Mesodermal cell (in vitro differentiated cells): ENCODE results near the gene ZNF678.
"Not testable (repeated sequence)": the region's sequence is repeated elsewhere in the genome, so short reads cannot be mapped to it uniquely, and the experiment has no call there.

Experiments used
- H3K27ac ChIP-seq: 2 replicates; pipeline ENCODE4 v1.7.0; 2013; ENCODE audit warnings: mild to moderate bottlenecking, low read depth, low read length, moderate library complexity; ENCODE audit not compliant: severe bottlenecking
- H3K36me3 ChIP-seq: 2 replicates; pipeline ENCODE4 v1.7.1; 2013; ENCODE audit warnings: mild to moderate bottlenecking, low read length, moderate library complexity; ENCODE audit not compliant: control insufficient read depth, insufficient read depth
- H3K4me1 ChIP-seq: one replicate; pipeline ENCODE4 v1.7.1; 2013; ENCODE audit warnings: mild to moderate bottlenecking, low read length; ENCODE audit not compliant: insufficient read depth, control insufficient read depth, poor library complexity, severe bottlenecking
- H3K4me3 ChIP-seq: 2 replicates; pipeline ENCODE4 v1.7.0; 2013; ENCODE audit warnings: low read length, control low read depth, mild to moderate bottlenecking; ENCODE audit not compliant: insufficient read depth, poor library complexity, severe bottlenecking; ENCODE audit errors: extremely low read depth
- H3K9me3 ChIP-seq: 2 replicates; pipeline ENCODE4 v1.7.1; 2013; ENCODE audit warnings: mild to moderate bottlenecking, low read length, moderate library complexity; ENCODE audit not compliant: control insufficient read depth
- WGBS, 2 experiments: methylation state at CpG; one replicate each; pipeline ENCODE4 v1.1.5; 2013; ENCODE audit warnings: missing lambda C conversion rate in 2 of 2; ENCODE audit not compliant: insufficient coverage in 2 of 2; 5-methylcytosine and 5-hydroxymethylcytosine counted together

The ZNF678 gene

GRCh38 chr1:227568593-227568992 is 5.2 kb downstream of the ZNF678 start:
- 97 to 100% methylated on average over 3 of the region's 3 CpGs for WGBS, 2 experiments
- no peak overlapping the region for H3K27ac ChIP-seq
- no peaks in the 10 kb centered on the region for H3K9me3 ChIP-seq
- no peak overlapping the region for H3K4me3 ChIP-seq
- H3K36me3 ChIP-seq = peaks cover 23% of the 10 kb centered on the region
- H3K4me1 ChIP-seq = no peaks in the 10 kb centered on the region

DNA sequence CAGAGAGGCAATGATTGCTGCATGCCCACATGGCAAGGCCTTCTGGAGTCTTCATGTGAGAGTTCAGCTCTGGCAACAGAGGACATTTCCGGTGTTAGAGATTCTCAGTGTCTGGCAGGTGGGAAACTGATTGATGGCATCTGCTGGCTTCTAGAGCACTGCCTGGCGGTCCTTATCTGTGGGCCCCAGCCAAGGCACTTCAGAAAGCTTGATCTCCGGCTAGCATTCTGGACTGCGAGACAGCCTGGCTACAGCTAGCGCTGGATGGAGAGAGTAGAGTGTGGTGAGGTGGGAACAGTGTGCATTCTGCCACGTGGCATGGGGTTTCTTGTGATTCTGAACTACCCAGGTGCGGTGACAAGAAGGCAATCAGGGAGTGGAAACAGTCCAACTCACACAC is 9.4 kb downstream of the ZNF678 start:
- Histone ChIP-seq H3K4me3 (no peak overlapping the region), H3K4me1 (no peaks in the 10 kb centered on the region), H3K36me3 (peaks cover 8% of the 10 kb centered on the region), H3K9me3 (peaks cover 11% of the 10 kb centered on the region), H3K27ac (no peak overlapping the region)
- 83 to 96% methylated on average over 5 of the region's 7 CpGs for WGBS, 2 experiments

GRCh38 chr1:227574926-227575325 is 11.6 kb downstream of the ZNF678 start:
- H3K27ac ChIP-seq = no peak overlapping the region
- 90% methylated on average over 1 of the region's 1 CpG; no CpG with 5 or more reads in 1 of the 2 experiments for WGBS, 2 experiments
- H3K9me3 ChIP-seq = peaks cover 11% of the 10 kb centered on the region
- H3K4me1 ChIP-seq = no peaks in the 10 kb centered on the region
- no peak overlapping the region for H3K4me3 ChIP-seq
- H3K36me3 ChIP-seq = peaks cover 8% of the 10 kb centered on the region

- Histone ChIP-seq H3K27ac (no peak overlapping the region), H3K36me3 (peaks cover 8% of the 10 kb centered on the region), H3K9me3 (peaks cover 11% of the 10 kb centered on the region), H3K4me1 (no peaks in the 10 kb centered on the region), H3K4me3 (no peak overlapping the region)
Observed at GRCh38 chr1:227576189-227576588, 12.8 kb downstream of the ZNF678 start.

DNA sequence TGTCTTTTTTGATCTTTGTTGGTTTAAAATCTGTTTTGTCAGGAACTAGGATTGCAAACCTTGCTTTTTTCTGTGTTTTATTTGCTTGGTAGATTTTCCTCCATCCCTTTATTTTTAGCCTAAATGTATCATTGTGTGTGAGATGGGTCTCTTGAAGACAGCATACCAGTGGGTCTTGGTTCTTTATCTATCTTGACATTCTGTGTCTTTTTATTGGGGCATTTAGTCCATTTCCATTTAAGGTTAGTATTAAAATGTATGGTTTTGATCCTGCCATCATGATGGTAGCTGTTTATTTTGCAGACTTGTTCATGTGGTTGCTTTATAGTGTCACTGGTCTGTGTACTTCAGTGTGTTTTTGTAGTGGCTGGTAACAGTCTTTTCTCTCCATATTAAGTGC is 14.1 kb downstream of the ZNF678 start:
- H3K27ac ChIP-seq = no peak overlapping the region
- no peak overlapping the region for H3K4me3 ChIP-seq
- H3K4me1 ChIP-seq = no peaks in the 10 kb centered on the region
- peaks cover 11% of the 10 kb centered on the region for H3K9me3 ChIP-seq
- peaks cover 4% of the 10 kb centered on the region for H3K36me3 ChIP-seq

DNA sequence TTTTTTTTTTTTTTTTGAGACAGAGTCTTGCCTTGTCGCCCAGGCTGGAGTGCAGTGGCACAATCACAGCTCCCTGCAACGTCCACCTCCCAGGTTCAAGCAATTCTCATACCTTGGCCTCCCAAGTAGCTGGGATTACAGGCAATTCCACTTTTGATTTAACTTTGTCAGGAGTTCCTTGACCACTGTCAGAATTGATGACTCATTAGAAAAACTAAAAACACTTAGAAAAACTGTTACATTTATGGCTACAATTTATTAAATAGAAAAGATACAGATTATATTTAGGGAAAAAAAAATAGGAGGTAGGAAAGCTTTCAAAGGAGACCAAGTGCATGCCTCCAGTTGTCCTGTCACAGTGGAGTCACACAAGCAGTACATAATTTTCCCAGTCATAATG is 20.0 kb downstream of the ZNF678 start:
- Histone ChIP-seq H3K27ac (no peak overlapping the region), H3K4me1 (no peaks in the 10 kb centered on the region), H3K36me3 (peaks cover 10% of the 10 kb centered on the region), H3K9me3 (peaks cover 8% of the 10 kb centered on the region), H3K4me3 (no peak overlapping the region)
- WGBS, 2 experiments = 86 to 88% methylated on average over 1 of the region's 2 CpGs

- H3K4me3 ChIP-seq = no peak overlapping the region
- H3K9me3 ChIP-seq = peaks cover 28% of the 10 kb centered on the region
Observed at GRCh38 chr1:227586733-227587132, 23.4 kb downstream of the ZNF678 start.

GRCh38 chr1:227587968-227588367 is 24.6 kb downstream of the ZNF678 start:
- H3K27ac ChIP-seq = no peak overlapping the region
- peaks cover 28% of the 10 kb centered on the region for H3K9me3 ChIP-seq
- no CpG with 5 or more reads among the region's 1 CpG for WGBS, 2 experiments
- no peak overlapping the region for H3K4me3 ChIP-seq
- peaks cover 15% of the 10 kb centered on the region for H3K36me3 ChIP-seq
- no peaks in the 10 kb centered on the region for H3K4me1 ChIP-seq

More at GRCh38 chr1:227586733-227587132, 23.4 kb downstream of the ZNF678 start:
- peaks cover 15% of the 10 kb centered on the region for H3K36me3 ChIP-seq
- no peaks in the 10 kb centered on the region for H3K4me1 ChIP-seq
- H3K27ac ChIP-seq = no peak overlapping the region

- H3K27ac ChIP-seq, H3K4me1 ChIP-seq, H3K4me3 ChIP-seq: not testable (repeated sequence)
- H3K36me3 ChIP-seq = peaks cover 14% of the 10 kb centered on the region
- WGBS, 2 experiments = 80% methylated on average over 1 of the region's 1 CpG; no CpG with 5 or more reads in 1 of the 2 experiments
- peaks cover 28% of the 10 kb centered on the region for H3K9me3 ChIP-seq
Observed at GRCh38 chr1:227588769-227589168, 25.4 kb downstream of the ZNF678 start.

GRCh38 chr1:227589777-227590176 is 26.4 kb downstream of the ZNF678 start:
- peaks cover 28% of the 10 kb centered on the region for H3K9me3 ChIP-seq
- 100% methylated on average over 3 of the region's 4 CpGs; no CpG with 5 or more reads in 1 of the 2 experiments for WGBS, 2 experiments

GRCh38 chr1:227596222-227596621 is 32.9 kb downstream of the ZNF678 start:
- peaks cover 18% of the 10 kb centered on the region for H3K9me3 ChIP-seq
- H3K4me3 ChIP-seq, H3K36me3 ChIP-seq, H3K4me1 ChIP-seq, H3K27ac ChIP-seq: not testable (repeated sequence)
- 80 to 91% methylated on average over 1 to 5 of the region's 6 CpGs for WGBS, 2 experiments

More at GRCh38 chr1:227589777-227590176, 26.4 kb downstream of the ZNF678 start:
- not testable (repeated sequence) for H3K36me3 ChIP-seq, H3K4me1 ChIP-seq, H3K27ac ChIP-seq, H3K4me3 ChIP-seq

- Histone ChIP-seq H3K36me3 (no peaks in the 10 kb centered on the region), H3K27ac (no peak overlapping the region), H3K9me3 (peaks cover 16% of the 10 kb centered on the region), H3K4me3 (no peak overlapping the region), H3K4me1 (no peaks in the 10 kb centered on the region)
- 93 to 94% methylated on average over 2 of the region's 3 CpGs for WGBS, 2 experiments
Observed at GRCh38 chr1:227603327-227603726, 40.0 kb downstream of the ZNF678 start.
